PC-9 (cell line): ENCODE measurements around the gene ZNF524. TPM values are rescaled to one million over a fixed set of nuclear protein-coding genes. Genes with fewer than 3 reads are reported as not detected.

Experiments used
- BruUV-seq: library from RNA; stranded (reverse); fragments of 400-500 nt; replicated peaks from 2 replicates; lab custom pipeline; 2021; lab: Mats Ljungman, UMichigan
- CTCF ChIA-PET: fragments of 300-600 bp; sonication (Branson Sonifier 250); formaldehyde crosslinking; loops from one replicate; lab custom pipeline; 2022; ENCODE audit warnings: antibody characterized with exemption; lab: Charles Lee
- POLR2A ChIA-PET: fragments of 300-600 bp; sonication (Branson Sonifier 250); formaldehyde crosslinking; loops from one replicate; lab custom pipeline; 2022; ENCODE audit warnings: antibody characterized with exemption; ENCODE audit not compliant: unreplicated experiment; lab: Charles Lee
- DNase-seq, 2 experiments: peaks; one replicate each; pipeline versions ENCODE4 v3.0.0 to v3.0.0-alpha.2; 2015 to 2022; ENCODE audit warnings: mixed read lengths in 1 of 2
- H2AFZ ChIP-seq: fragments of 200-600 bp; sonication (generic); 2 replicates; pipeline ENCODE4 v1.8.1; 2017; ENCODE audit warnings: antibody characterized with exemption
- H3F3A ChIP-seq: fragments of 200-600 bp; sonication (generic); 2 replicates; pipeline ENCODE4 v1.8.1; 2017; ENCODE audit warnings: antibody characterized with exemption, mild to moderate bottlenecking, low read depth; ENCODE audit not compliant: insufficient read depth
- H3K27ac ChIP-seq: fragments of 200-600 bp; sonication (generic); 2 replicates; pipeline ENCODE4 v1.6.1; 2016; ENCODE audit warnings: mixed run types
- H3K27me3 ChIP-seq: fragments of 200-600 bp; sonication (generic); 2 replicates; pipeline ENCODE4 v1.6.1; 2016; ENCODE audit warnings: low read depth, mixed run types; ENCODE audit not compliant: insufficient read depth
- H3K36me3 ChIP-seq: fragments of 200-600 bp; sonication (generic); 2 replicates; pipeline ENCODE4 v1.6.1; 2016; ENCODE audit warnings: low read depth, mixed run types
- H3K4me1 ChIP-seq: fragments of 200-600 bp; sonication (generic); replicated peaks from 2 replicates; pipeline ENCODE4 v1.6.1; 2016; ENCODE audit warnings: mixed run types; ENCODE audit not compliant: insufficient read depth
- H3K4me2 ChIP-seq: fragments of 200-600 bp; sonication (generic); 2 replicates; pipeline ENCODE4 v1.6.1; 2017; ENCODE audit warnings: mixed run types
- H3K4me3 ChIP-seq: fragments of 200-600 bp; sonication (generic); 2 replicates; pipeline ENCODE4 v1.6.1; 2016; ENCODE audit warnings: mixed run types
- H3K79me2 ChIP-seq: fragments of 200-600 bp; sonication (generic); 2 replicates; pipeline ENCODE4 v1.6.1; 2017; ENCODE audit warnings: low read depth, mixed run types
- H3K9me2 ChIP-seq: fragments of 200-600 bp; sonication (generic); 2 replicates; pipeline ENCODE4 v1.8.1; 2017; ENCODE audit warnings: mild to moderate bottlenecking; ENCODE audit not compliant: insufficient read depth
- H3K9me3 ChIP-seq: fragments of 200-600 bp; sonication (generic); 2 replicates; pipeline ENCODE4 v1.8.1; 2016; ENCODE audit warnings: low read depth; ENCODE audit not compliant: insufficient read depth
- H4K20me1 ChIP-seq: fragments of 200-600 bp; sonication (generic); 2 replicates; pipeline ENCODE4 v1.8.1; 2017; ENCODE audit not compliant: insufficient read depth
- CTCF ChIP-seq: fragments of 200-600 bp; sonication (generic); conservative IDR thresholded peaks from 2 replicates; pipeline ENCODE4 v1.6.1; 2017; ENCODE audit warnings: mixed run types, antibody characterized with exemption, mild to moderate bottlenecking, moderate library complexity
- EZH2 ChIP-seq: fragments of 200-600 bp; sonication (generic); IDR thresholded peaks from 2 replicates; pipeline ENCODE4 v1.8.0; 2017; ENCODE audit warnings: antibody characterized with exemption, low read depth
- intact Hi-C: fragments of 100-400 bp; cut with micrococcal nuclease; formaldehyde crosslinking; loops from one replicate; pipeline ENCODE4 v1.10.0; 2022; ENCODE audit not compliant: unreplicated experiment
- total RNA-seq: library from RNA; stranded (reverse); gene quantifications from 2 replicates; pipeline ENCODE4 v1.2.3, GENCODE V29; 2021

The ZNF524 gene
- total RNA-seq, 1 experiment from 2014 or later: 30.0 TPM

GRCh38 chr19:55618426-55618825 lies 18.3 kb downstream of the ZNF524 start:
- ChIA-PET POLR2A (no interaction called here), CTCF (interaction anchor here (0.7 kb wide), 2 partner anchors 15 to 115 kb away, joined by 3 to 14 read pairs; no protein-coding TSS in a partner anchor)
- H3K9me3 ChIP-seq: no peaks in the 10 kb centered on the region
- peaks cover 5% of the 10 kb centered on the region for H4K20me1 ChIP-seq
- no TSS peak for BruUV-seq
- H3K27me3 ChIP-seq: no peaks in the 10 kb centered on the region
- DNase-seq: no peak
- no peak overlapping the region for H2AFZ ChIP-seq
- H3F3A ChIP-seq: peaks cover 30% of the 10 kb centered on the region
- H3K4me3 ChIP-seq: no peak overlapping the region
- no peak overlapping the region for H3K4me2 ChIP-seq
- no peak for TF ChIP-seq CTCF
- no peak for TF ChIP-seq EZH2
- H3K27ac ChIP-seq: no peak overlapping the region
- no peaks in the 10 kb centered on the region for H3K4me1 ChIP-seq
- peaks cover 3% of the 10 kb centered on the region; the same call in 1 of the 2 replicates for H3K36me3 ChIP-seq
- H3K79me2 ChIP-seq: no peaks in the 10 kb centered on the region
- no peaks in the 10 kb centered on the region for H3K9me2 ChIP-seq
- intact Hi-C loops: no loop called here

GRCh38 chr19:55619286-55619685 lies 19.2 kb downstream of the ZNF524 start:
- no peak for DNase-seq
- TF ChIP-seq CTCF (no peak), EZH2 (no peak)
- no peak overlapping the region for H2AFZ ChIP-seq
- H3K4me1 ChIP-seq: peaks cover 5% of the 10 kb centered on the region; the same call in 1 of the 2 replicates
- peaks cover 35% of the 10 kb centered on the region for H3F3A ChIP-seq
- no peak overlapping the region for H3K4me2 ChIP-seq
- no peak overlapping the region for H3K27ac ChIP-seq
- BruUV-seq: TSS peak; percentile 3
- ChIA-PET POLR2A (interaction anchor here (0.7 kb wide), 1 partner anchor 106 kb away, joined by 4 read pairs; no protein-coding TSS in a partner anchor), CTCF (interaction anchor here (0.7 kb wide), 1 partner anchor 116 kb away, joined by 14 read pairs; no protein-coding TSS in a partner anchor)
- H3K9me3 ChIP-seq: no peaks in the 10 kb centered on the region
- H3K9me2 ChIP-seq: no peaks in the 10 kb centered on the region
- intact Hi-C loops: no loop called here
- H3K4me3 ChIP-seq: no peak overlapping the region
- peaks cover 10% of the 10 kb centered on the region for H4K20me1 ChIP-seq
- H3K36me3 ChIP-seq: peaks cover 3% of the 10 kb centered on the region; the same call in 1 of the 2 replicates
- no peaks in the 10 kb centered on the region for H3K79me2 ChIP-seq
- no peaks in the 10 kb centered on the region for H3K27me3 ChIP-seq

GRCh38 chr19:55620410-55621204 lies 20.5 kb downstream of the ZNF524 start:
- DNase-seq: no peak
- Histone ChIP-seq H3K4me2 (no peak overlapping the region), H3K27me3 (no peaks in the 10 kb centered on the region), H3K4me1 (peaks cover 14% of the 10 kb centered on the region), H4K20me1 (peaks cover 10% of the 10 kb centered on the region), H3K36me3 (0 out of 2 replicates have a peak, but pooled peaks cover 3% of the 10 kb centered on the region), H3K79me2 (no peaks in the 10 kb centered on the region), H3K9me2 (no peaks in the 10 kb centered on the region), H3K9me3 (no peaks in the 10 kb centered on the region), H3F3A (peaks cover 35% of the 10 kb centered on the region), H2AFZ (no peak overlapping the region), H3K4me3 (no peak overlapping the region), H3K27ac (no peak overlapping the region)
- intact Hi-C loops: no loop called here
- ChIA-PET CTCF (interaction anchor here (0.6 kb wide), 1 partner anchor 10 kb away, joined by 6 read pairs; no protein-coding TSS in a partner anchor), POLR2A (no interaction called here)
- TSS peak; percentile 4 for BruUV-seq
- TF ChIP-seq CTCF (no peak), EZH2 (no peak)
